A549 (cell line): ENCODE results near the gene CNPY4. TPM values are rescaled to one million over a fixed set of nuclear protein-coding genes. Genes with fewer than 3 reads are reported as not detected.
A peak's percentile ranks its signal among the peaks of the same experiment; 100 is the strongest.

Source experiments
- ATAC-seq, 2 experiments: fragments of 200-7000 bp in 1 of 2; fragments of >200 bp in 1 of 2; cut with Nextera tagmentation in 1 of 2; cut with Tn5 transposase in 1 of 2; 3 replicates each; pipeline versions ENCODE4 v1.8.0 to v1.9.1; 2018 to 2020; ENCODE audit warnings: mild to moderate bottlenecking in 1 of 2, moderate library complexity in 1 of 2
- CTCF ChIA-PET: fragments of 300-600 bp; sonication (Branson Sonifier 250); formaldehyde crosslinking; extraction: SDS; loops from one replicate; lab custom pipeline; 2021; ENCODE audit warnings: antibody characterized with exemption, inconsistent platforms; lab: Yijun Ruan, JAX
- POLR2A ChIA-PET: fragments of 350-600 bp; formaldehyde crosslinking; extraction: SDS; loops from one replicate; lab custom pipeline; 2021; ENCODE audit warnings: antibody characterized with exemption, inconsistent platforms; lab: Yijun Ruan, JAX
- DNase-seq, 2 experiments: peaks; one replicate each; pipeline versions ENCODE4 v3.0.0 to v3.0.0-alpha.2; 2011 to 2016; ENCODE audit warnings: low read depth in 1 of 2, low spot score in 1 of 2
- FAIRE-seq: peaks from 2 replicates; lab custom pipeline; 2011; peaks lifted over from hg19 to GRCh38; lab: Jason Lieb, UNC
- H3K27ac ChIP-seq, 2 experiments: fragments of >200 bp; sonication (Bioruptor Twin); formaldehyde crosslinking; 3 replicates each; pipeline ENCODE4 v1.5.1; 2016 to 2017
- H3K4me1 ChIP-seq: fragments of >200 bp; sonication (Bioruptor Twin); formaldehyde crosslinking; 3 replicates; pipeline ENCODE4 v1.6.1; 2016
- H3K4me2 ChIP-seq: fragments of >200 bp; sonication (Bioruptor Twin); formaldehyde crosslinking; 3 replicates; pipeline ENCODE4 v1.6.1; 2016
- H3K4me3 ChIP-seq: fragments of >200 bp; sonication (Bioruptor Twin); formaldehyde crosslinking; 3 replicates; pipeline ENCODE4 v1.5.1; 2016
- H3K9me3 ChIP-seq: fragments of >200 bp; sonication (Bioruptor Twin); formaldehyde crosslinking; 3 replicates; pipeline ENCODE4 v1.6.1; 2016
- BCL3 ChIP-seq: fragments of >200 bp; sonication (Bioruptor Twin); formaldehyde crosslinking; IDR thresholded peaks from 3 replicates; pipeline ENCODE4 v1.6.1; 2016
- BHLHE40 ChIP-seq: IDR thresholded peaks from 2 replicates; pipeline ENCODE4 v1.6.1; 2012; ENCODE audit warnings: low read depth, low read length, inconsistent platforms
- CBX2 ChIP-seq: fragments of 200-600 bp; sonication (generic); IDR thresholded peaks from 2 replicates; pipeline ENCODE4 v1.6.1; 2016; ENCODE audit warnings: low read depth, mild to moderate bottlenecking, borderline replicate concordance
- CEBPB ChIP-seq, 2 experiments: fragments of >200 bp in 1 of 2; sonication (Bioruptor Twin) in 1 of 2; formaldehyde crosslinking in 1 of 2; IDR thresholded peaks; 2 replicates each; pipeline ENCODE4 v1.6.1; 2012 to 2016
- CHD2 ChIP-seq: fragments of 150-350 bp; IDR thresholded peaks from 2 replicates; pipeline ENCODE4 v1.6.1; 2014; ENCODE audit warnings: low read length; ENCODE audit not compliant: partially characterized antibody
- E2F6 ChIP-seq: IDR thresholded peaks from 2 replicates; pipeline ENCODE4 v1.6.1; 2012; ENCODE audit warnings: low read depth, borderline replicate concordance
- EHF ChIP-seq: fragments of 250-450 bp; sonication (Bioruptor Pico); IDR thresholded peaks from 2 replicates; pipeline ENCODE4 v1.5.0; 2020; ENCODE audit warnings: mild to moderate bottlenecking
- ELK1 ChIP-seq: fragments of 150-350 bp; IDR thresholded peaks from 2 replicates; pipeline ENCODE4 v1.6.1; 2014; ENCODE audit warnings: low read depth, mild to moderate bottlenecking, low read length
- FOSB ChIP-seq: fragments of 250-450 bp; sonication (Bioruptor Pico); IDR thresholded peaks from 2 replicates; pipeline ENCODE4 v1.5.0; 2020; ENCODE audit warnings: mild to moderate bottlenecking, moderate library complexity
- FOSL2 ChIP-seq, 2 experiments: fragments of 450-650 bp in 1 of 2; fragments of >200 bp in 1 of 2; sonication (Bioruptor Twin) in 1 of 2; formaldehyde crosslinking; IDR thresholded peaks; 2 replicates each; pipeline versions ENCODE4 v1.5.0 to v1.6.1; 2016 to 2020; ENCODE audit warnings: mild to moderate bottlenecking in 1 of 2, moderate library complexity in 1 of 2
- FOXS1 ChIP-seq: fragments of 250-450 bp; sonication (Bioruptor Pico); IDR thresholded peaks from 2 replicates; pipeline ENCODE4 v1.5.0; 2020; ENCODE audit warnings: mild to moderate bottlenecking, moderate library complexity
- GATA3 ChIP-seq: IDR thresholded peaks from 2 replicates; pipeline ENCODE4 v1.6.1; 2012; ENCODE audit warnings: borderline replicate concordance
- HES2 ChIP-seq: fragments of >200 bp; sonication (Bioruptor Twin); formaldehyde crosslinking; IDR thresholded peaks from 2 replicates; pipeline ENCODE4 v1.6.1; 2016
- HMGXB4 ChIP-seq: fragments of 250-450 bp; sonication (Bioruptor Pico); IDR thresholded peaks from 2 replicates; pipeline ENCODE4 v1.5.0; 2021; ENCODE audit warnings: mild to moderate bottlenecking, moderate library complexity, borderline replicate concordance
- HOXA7 ChIP-seq: fragments of 250-450 bp; sonication (Bioruptor Pico); IDR thresholded peaks from 2 replicates; pipeline ENCODE4 v1.5.0; 2020; ENCODE audit warnings: mild to moderate bottlenecking, moderate library complexity
- HOXB13 ChIP-seq: fragments of 250-450 bp; sonication (Bioruptor Pico); IDR thresholded peaks from 2 replicates; pipeline ENCODE4 v1.5.0; 2020; ENCODE audit warnings: low read depth, mild to moderate bottlenecking, moderate library complexity
- HOXB5 ChIP-seq: fragments of 250-450 bp; sonication (Bioruptor Pico); IDR thresholded peaks from 2 replicates; pipeline ENCODE4 v1.5.0; 2020; ENCODE audit warnings: mild to moderate bottlenecking, moderate library complexity
- KDM1A ChIP-seq: fragments of 200-600 bp; sonication (generic); IDR thresholded peaks from 2 replicates; pipeline ENCODE4 v1.6.1; 2016; ENCODE audit warnings: low read depth, mild to moderate bottlenecking
- KDM5A ChIP-seq: fragments of 200-600 bp; sonication (generic); IDR thresholded peaks from 2 replicates; pipeline ENCODE4 v1.6.1; 2016; ENCODE audit warnings: antibody characterized with exemption, mild to moderate bottlenecking
- MAFK ChIP-seq: fragments of 450-650 bp; IDR thresholded peaks from 2 replicates; pipeline ENCODE4 v1.6.1; 2014; ENCODE audit not compliant: partially characterized antibody
- MAX ChIP-seq: IDR thresholded peaks from 2 replicates; pipeline ENCODE4 v1.6.1; 2012
- MYC ChIP-seq: IDR thresholded peaks from 2 replicates; pipeline ENCODE4 v1.6.1; 2012; ENCODE audit warnings: mild to moderate bottlenecking, inconsistent platforms, low read length, improper control_type of control experiment, borderline replicate concordance
- NFE2L2 ChIP-seq: fragments of 150-350 bp; conservative IDR thresholded peaks from 2 replicates; pipeline ENCODE4 v1.6.1; 2014; ENCODE audit warnings: low read length
- PHF8 ChIP-seq: fragments of 200-600 bp; sonication (generic); IDR thresholded peaks from 2 replicates; pipeline ENCODE4 v1.6.1; 2016; ENCODE audit warnings: low read depth, mild to moderate bottlenecking, antibody characterized with exemption, moderate library complexity, borderline replicate concordance
- POLR2A ChIP-seq: IDR thresholded peaks from 2 replicates; pipeline ENCODE4 v1.6.1; 2012; ENCODE audit warnings: mild to moderate bottlenecking, low read length
- POLR2AphosphoS2 ChIP-seq: conservative IDR thresholded peaks from 2 replicates; pipeline ENCODE4 v1.6.1; 2012; ENCODE audit warnings: low read length, improper control_type of control experiment, inconsistent platforms
- RAD21 ChIP-seq, 2 experiments: fragments of >200 bp in 1 of 2; sonication (Bioruptor Twin) in 1 of 2; formaldehyde crosslinking in 1 of 2; IDR thresholded peaks in 1 of 2; conservative IDR thresholded peaks in 1 of 2; 2 replicates in 1 of 2; 3 replicates in 1 of 2; pipeline ENCODE4 v1.6.1; 2012 to 2018; ENCODE audit warnings: inconsistent platforms in 1 of 2
- RFX5 ChIP-seq: fragments of 450-650 bp; IDR thresholded peaks from 2 replicates; pipeline ENCODE4 v1.7.1; 2014; ENCODE audit warnings: antibody characterized with exemption, mild to moderate bottlenecking, moderate library complexity
- SMC3 ChIP-seq: fragments of >200 bp; sonication (Bioruptor Twin); formaldehyde crosslinking; IDR thresholded peaks from 3 replicates; pipeline ENCODE4 v1.6.1; 2018; ENCODE audit warnings: inconsistent platforms
- TFCP2L1 ChIP-seq: fragments of 250-450 bp; sonication (Bioruptor Pico); IDR thresholded peaks from 2 replicates; pipeline ENCODE4 v1.5.0; 2021; ENCODE audit warnings: mild to moderate bottlenecking
- TP53 ChIP-seq: fragments of 250-450 bp; sonication (Bioruptor Pico); IDR thresholded peaks from 2 replicates; pipeline ENCODE4 v1.5.0; 2021; ENCODE audit warnings: mild to moderate bottlenecking, moderate library complexity
- ZC3H11A ChIP-seq: fragments of 450-650 bp; IDR thresholded peaks from 2 replicates; pipeline ENCODE4 v1.6.1; 2014; ENCODE audit warnings: antibody characterized with exemption, mild to moderate bottlenecking
- WGBS: methylation state at CpG from one replicate; pipeline ENCODE4 v1.1.6; 2017; ENCODE audit errors: missing lambda C conversion rate; 5-methylcytosine and 5-hydroxymethylcytosine counted together
- polyA plus RNA-seq, 4 experiments: library from polyadenylated mRNA; depleted of rRNA in 3 of 4; stranded (reverse); fragments of >200 nt; fragmentation: RNase III in 1 of 4; extraction: RNeasy Plus Mini Kit Qiagen cat#74134 plus additional on column Dnase treatment in 1 of 4; gene quantifications; 2 replicates in 3 of 4; 3 replicates in 1 of 4; pipeline ENCODE4 v1.2.3, GENCODE V29; 2011 to 2017

Gene CNPY4
- polyA plus RNA-seq, 2 of the 4 experiments (the other 2 are of a cell fraction): 11.7 to 22.8 TPM

- TF ChIP-seq RFX5: peak; percentile 69
- TF ChIP-seq CHD2: peak; percentile 67
- TF ChIP-seq POLR2A: peak; percentile 34
- no peak for TF ChIP-seq MAFK
- no peak; a peak in 1 of 4 replicates for TF ChIP-seq CEBPB (IDR thresholded peaks at IDR 0.05)
- TF ChIP-seq HOXA7 (CRISPR knock-in tag): 0 out of 2 replicates have a peak, but pooled peaks have one; percentile 24
- TF ChIP-seq TP53 (CRISPR knock-in tag): peak; percentile 87; the same call in 1 of the 2 replicates
- no peak for TF ChIP-seq ELK1
- no peak for TF ChIP-seq BHLHE40
- peak; percentile 91 for TF ChIP-seq TFCP2L1 (CRISPR knock-in tag)
- TF ChIP-seq MYC: peak; percentile 99
- no peak for TF ChIP-seq FOSL2 (IDR thresholded peaks at IDR 0.05)
- TF ChIP-seq FOSL2 (CRISPR knock-in tag; IDR thresholded peaks at IDR 0.05): peak; percentile 41
- no peak for TF ChIP-seq RAD21 (conservative IDR thresholded peaks at IDR 0.05 in 1 of 2, IDR thresholded peaks at IDR 0.05 in 1 of 2)
- TF ChIP-seq PHF8: peak; percentile 49; the same call in 1 of the 2 replicates
- TF ChIP-seq POLR2AphosphoS2: no peak
- TF ChIP-seq NFE2L2: no peak
- peak; percentile 86 for TF ChIP-seq E2F6
Measured at GRCh38 chr7:100100420-100101015, 18.9 kb upstream of the CNPY4 start (continued).

GRCh38 chr7:100101016-100101862 is 18.2 kb upstream of the CNPY4 start, which contains the start of the genes AP4M1 and MCM7:
Gene AP4M1, plus strand, starts transcription at chr7:100101643. Its CDS starts 72 bp downstream, at chr7:100101715.
Gene MCM7, minus strand, starts transcription at chr7:100101397. Its CDS starts 103 bp downstream, at chr7:100101294.
- Histone ChIP-seq H3K4me1 (peaks cover 18% of the 10 kb centered on the region), H3K27ac (peak within 1 kb of the TSS; percentile 94 to 100), H3K4me3 (peak within 1 kb of the TSS; percentile 98), H3K9me3 (no peaks in the 10 kb centered on the region), H3K4me2 (peak within 1 kb of the TSS; percentile 85)
- DNase-seq (peak; percentile 97 to 100), ATAC-seq (peak; percentile 89 to 91), FAIRE-seq (no peak)
- CTCF ChIA-PET: interaction anchor here (0.6 to 3.9 kb wide), 6 partner anchors 11 to 489 kb away, joined by 3 to 33 read pairs (median 4); partner anchors contain the start of gene COPS6
- POLR2A ChIA-PET: interaction anchor here (0.6 to 3.0 kb wide), 19 partner anchors 8 to 692 kb away, joined by 3 to 46 read pairs (median 6); partner anchors contain the start of genes BUD31, COPS6, LAMTOR4 and MBLAC1
- WGBS: under 1% methylated on average over 45 of the region's 80 CpGs
- peak; percentile 76 for TF ChIP-seq HOXB5 (CRISPR knock-in tag)
- no peak for TF ChIP-seq POLR2AphosphoS2
- no peak for TF ChIP-seq ZC3H11A
- peak; percentile 69; the same call in 1 of the 2 replicates for TF ChIP-seq HOXB13 (CRISPR knock-in tag)
- TF ChIP-seq CBX2: no peak
- peak; percentile 92 for TF ChIP-seq MAX
- no peak for TF ChIP-seq SMC3
- no peak for TF ChIP-seq FOXS1 (CRISPR knock-in tag)
- peak; percentile 68; the same call in 1 of the 2 replicates for TF ChIP-seq KDM5A
- peak; percentile 74; the same call in 1 of the 2 replicates for TF ChIP-seq RFX5
- peak; percentile 33; the same call in 1 of the 2 replicates for TF ChIP-seq GATA3
- peak; percentile 10 to 32; a peak in 1 of 4 replicates for TF ChIP-seq CEBPB (IDR thresholded peaks at IDR 0.05)
- TF ChIP-seq FOSB (CRISPR knock-in tag): peak; percentile 80; the same call in 1 of the 2 replicates
- peak; percentile 66 for TF ChIP-seq EHF (CRISPR knock-in tag)
- TF ChIP-seq BCL3: peak; percentile 64; the same call in 1 of the 3 replicates
- TF ChIP-seq NFE2L2: no peak
- no peak for TF ChIP-seq KDM1A
- TF ChIP-seq HOXA7 (CRISPR knock-in tag): peak; percentile 57
- TF ChIP-seq HES2: no peak
- TF ChIP-seq HMGXB4 (CRISPR knock-in tag): no peak
